LNCaP clone FGC (cell line): ENCODE results near the gene CYP11A1.

ENCODE experiments used
- DNase-seq: peaks from one replicate; pipeline ENCODE4 v3.0.0-alpha.2; 2011; ENCODE audit warnings: low read depth
- H3K4me3 ChIP-seq: 2 replicates; pipeline ENCODE4 v1.5.1; 2011; ENCODE audit warnings: mild to moderate bottlenecking, low read depth, low read length, control low read depth
- CTCF ChIP-seq: IDR thresholded peaks from 2 replicates; pipeline ENCODE4 v1.5.1; 2012; ENCODE audit warnings: mild to moderate bottlenecking; ENCODE audit not compliant: control insufficient read depth, insufficient read depth; ENCODE audit errors: extremely low read depth

The CYP11A1 gene

GRCh38 chr15:74387621-74388362 is 20.3 kb upstream of the CYP11A1 start:
- no peak overlapping the region for H3K4me3 ChIP-seq
- no peak for DNase-seq
- TF ChIP-seq CTCF: no peak

DNA sequence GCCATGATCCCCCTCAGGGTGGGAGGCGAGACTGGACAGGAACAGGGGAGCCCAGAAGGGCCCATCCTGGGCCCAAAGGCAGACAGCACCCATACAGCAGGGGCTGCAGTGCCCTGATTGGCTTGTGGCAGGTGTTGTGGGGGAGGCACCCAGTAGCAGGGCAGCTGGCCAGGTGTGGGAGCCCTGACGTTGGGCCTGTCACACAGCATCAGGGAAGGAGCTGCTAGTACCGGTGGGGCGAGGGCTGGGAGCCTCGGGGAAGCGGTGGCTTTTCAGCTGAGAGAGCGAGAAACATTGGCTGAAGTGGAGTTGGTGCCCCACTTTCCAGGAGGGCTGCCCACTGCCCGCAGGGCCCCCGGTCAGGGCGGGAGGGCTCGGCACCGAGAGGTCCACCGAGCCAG is 19.7 kb upstream of the CYP11A1 start:
- H3K4me3 ChIP-seq: no peak overlapping the region
- no peak for TF ChIP-seq CTCF
- DNase-seq: no peak

DNA sequence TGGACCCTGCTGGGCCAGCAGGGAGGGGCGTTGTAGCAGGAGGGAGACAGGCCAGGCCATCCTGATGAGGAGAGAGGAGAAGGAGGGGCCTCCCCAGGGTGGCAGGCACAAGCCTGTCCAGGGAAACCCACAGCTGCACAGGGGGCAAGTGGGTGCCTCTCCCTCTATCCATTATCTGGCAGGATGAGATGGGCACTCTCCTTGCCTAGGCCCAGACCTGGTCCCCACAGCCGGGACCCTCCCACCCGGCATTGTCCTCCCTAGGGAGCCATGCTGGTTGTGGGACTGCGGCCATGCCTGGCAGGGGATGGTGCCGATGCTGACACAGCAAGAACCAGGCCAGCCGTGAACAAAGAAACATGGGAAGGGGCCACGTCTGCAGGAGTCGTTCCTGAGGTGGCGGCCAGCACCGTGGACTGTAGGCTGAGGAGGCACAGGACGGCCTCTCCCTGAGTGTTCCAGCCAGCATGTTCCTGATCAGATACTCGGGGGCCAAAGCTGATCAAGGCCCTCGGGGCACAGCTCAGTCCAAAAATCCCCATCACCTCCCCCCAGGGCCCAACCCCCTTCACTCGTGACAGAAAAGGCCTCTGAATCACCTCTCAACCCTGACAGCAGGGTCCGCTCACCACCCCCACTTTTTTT is 19.2 kb upstream of the CYP11A1 start:
- H3K4me3 ChIP-seq: no peak overlapping the region
- TF ChIP-seq CTCF: no peak
- no peak for DNase-seq

DNA sequence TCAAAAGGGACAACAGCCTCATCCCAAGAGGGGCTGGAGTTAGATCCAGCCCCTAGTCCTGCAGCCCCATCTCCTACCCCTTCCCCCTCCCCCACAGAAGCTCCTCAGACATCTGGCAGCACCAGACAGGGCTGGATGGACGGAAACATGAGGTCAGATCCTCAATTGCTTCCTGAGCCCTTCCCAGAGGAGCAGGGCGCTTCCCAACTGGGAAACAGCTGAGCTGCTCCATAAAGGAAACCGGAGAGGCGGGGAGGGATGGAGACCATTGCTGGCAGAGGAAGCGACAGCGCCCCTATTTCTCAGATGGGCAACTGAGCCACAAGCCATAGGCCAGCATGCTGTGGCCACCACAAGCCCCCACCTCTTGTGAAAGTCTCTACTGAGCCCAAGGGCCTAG is 18.3 kb upstream of the CYP11A1 start:
- H3K4me3 ChIP-seq: no peak overlapping the region
- no peak for DNase-seq
- TF ChIP-seq CTCF: no peak

GRCh38 chr15:74384881-74385643 is 17.6 kb upstream of the CYP11A1 start:
- H3K4me3 ChIP-seq: no peak overlapping the region
- no peak for DNase-seq
- TF ChIP-seq CTCF: no peak

GRCh38 chr15:74384566-74384880 is 17.1 kb upstream of the CYP11A1 start:
- TF ChIP-seq CTCF: no peak
- H3K4me3 ChIP-seq: no peak overlapping the region
- no peak for DNase-seq
